ENCODE results near the gene ATG16L1. TPM values are rescaled to one million over a fixed set of nuclear protein-coding genes. Genes with fewer than 3 reads are reported as not detected.

Gene ATG16L1
- total RNA-seq, 4 donors from 2014 or later: 38.9 to 56.9 (median 40.4) TPM

- WGBS, 2 donors: 75 to 77% methylated on average over 3 of the region's 3 CpGs
- TF ChIP-seq CTCF (IDR thresholded peaks at IDR 0.05) (no peak), POLR2A (IDR thresholded peaks at IDR 0.05) (no peak)
- no peak overlapping the region for H3K4me3 ChIP-seq (ENCODE audit: low read depth, poor library complexity, severe bottlenecking)
- intact Hi-C loops (cut with DNase I; ENCODE audit: low total_unique reads): no loop called here
- no peak for DNase-seq (ENCODE audit: low spot score in 2 of 2)
These were observed 87.4 kb downstream of the ATG16L1 start for GRCh38 chr2:233338812-233339368.

- DNase-seq (ENCODE audit: low spot score in 2 of 2): no peak
- TF ChIP-seq CTCF (IDR thresholded peaks at IDR 0.05) (no peak), POLR2A (IDR thresholded peaks at IDR 0.05) (no peak)
- WGBS, 2 donors: 41 to 51% methylated on average over 3 of the region's 3 CpGs
- intact Hi-C loops (cut with DNase I; ENCODE audit: low total_unique reads): no loop called here
- H3K4me3 ChIP-seq (ENCODE audit: low read depth, poor library complexity, severe bottlenecking): no peak overlapping the region
These were observed 88.0 kb downstream of the ATG16L1 start for GRCh38 chr2:233339427-233339826.

- TF ChIP-seq POLR2A (IDR thresholded peaks at IDR 0.05) (no peak), CTCF (IDR thresholded peaks at IDR 0.05) (no peak)
- no peak overlapping the region for H3K4me3 ChIP-seq (ENCODE audit: low read depth, poor library complexity, severe bottlenecking)
- no peak for DNase-seq (ENCODE audit: low spot score in 2 of 2)
- intact Hi-C loops (cut with DNase I; ENCODE audit: low total_unique reads): no loop called here
- 97 to 99% methylated on average over 3 of the region's 3 CpGs for WGBS, 2 donors
These were observed 89.8 kb downstream of the ATG16L1 start for GRCh38 chr2:233341296-233341695.

GRCh38 chr2:233342301-233342700 is 90.8 kb downstream of the ATG16L1 start:
- no peak overlapping the region for H3K4me3 ChIP-seq (ENCODE audit: low read depth, poor library complexity, severe bottlenecking)
- WGBS, 2 donors: 87 to 89% methylated on average over 5 of the region's 5 CpGs
- no peak for TF ChIP-seq CTCF (IDR thresholded peaks at IDR 0.05)
- TF ChIP-seq POLR2A (IDR thresholded peaks at IDR 0.05): no peak
- intact Hi-C loops (cut with DNase I; ENCODE audit: low total_unique reads): no loop called here
- DNase-seq (ENCODE audit: low spot score in 2 of 2): no peak

- 92 to 95% methylated on average over 15 of the region's 15 CpGs for WGBS, 2 donors
These were observed 91.8 kb downstream of the ATG16L1 start for GRCh38 chr2:233343171-233343705.

More at GRCh38 chr2:233343171-233343705, 91.8 kb downstream of the ATG16L1 start:
- H3K4me3 ChIP-seq (ENCODE audit: low read depth, poor library complexity, severe bottlenecking): no peak overlapping the region
- TF ChIP-seq POLR2A (IDR thresholded peaks at IDR 0.05) (no peak), CTCF (IDR thresholded peaks at IDR 0.05) (no peak)
- intact Hi-C loops (cut with DNase I; ENCODE audit: low total_unique reads): no loop called here
- peak in 1 of 2 donors; percentile 28 for DNase-seq (ENCODE audit: low spot score in 2 of 2)

Other genes with a start within 250 kb of the ATG16L1 start
- 10 to 100 TPM; 15.7 to 30.3 (median 17.9) TPM for gene NGEF, start 238.4 kb upstream of the ATG16L1 start, total RNA-seq
- gene NEU2, start 219.0 kb upstream of the ATG16L1 start, total RNA-seq: 10 to 100 TPM in 2 of 4 donors, 1 to 10 TPM in 2; 1.3 to 29.9 (median 14.2) TPM
- gene INPP5D, start 191.3 kb upstream of the ATG16L1 start, total RNA-seq: 10 to 100 TPM in 3 of 4 donors, 1 to 10 TPM in 1; 8.6 to 15.0 (median 13.0) TPM
- gene SAG, start 56.1 kb downstream of the ATG16L1 start, total RNA-seq: not detected
- gene DGKD, start 102.8 kb downstream of the ATG16L1 start, total RNA-seq: 10 to 100 TPM in 1 of 4 donors, 1 to 10 TPM in 3; 5.8 to 15.2 (median 7.8) TPM